ENCODE measurements around the gene FASLG.

Gene FASLG

DNA sequence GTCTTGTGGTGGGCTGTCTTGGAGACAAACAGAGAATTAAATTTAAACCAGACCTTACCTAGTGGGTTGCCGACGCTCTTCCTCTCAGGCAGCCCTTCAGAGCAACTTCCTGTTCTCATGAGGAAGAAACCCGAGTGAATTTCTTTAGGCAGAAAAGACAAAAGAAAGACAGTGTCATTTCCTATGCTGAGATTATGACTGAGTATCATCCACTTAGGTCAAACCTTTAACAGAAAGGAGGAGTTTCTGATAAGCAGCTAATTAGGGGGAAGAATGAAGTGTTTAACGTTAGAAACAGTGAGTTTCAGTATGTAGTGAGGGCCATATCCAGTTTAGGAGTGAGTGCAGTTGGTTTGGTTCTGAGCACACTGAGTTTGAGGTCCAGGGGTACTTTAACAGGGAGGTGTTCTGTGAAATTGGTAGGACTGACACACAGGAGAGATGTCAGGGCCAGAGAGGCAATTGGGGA is 38.7 kb downstream of the FASLG start:
- Histone ChIP-seq H3K27ac (no peak overlapping the region), H3K9ac (no peak overlapping the region), H3K4me1 (ENCODE audit: low read depth, poor library complexity, severe bottlenecking) (no peaks in the 10 kb centered on the region), H2AFZ (ENCODE audit: low read depth) (no peak overlapping the region), H3K4me3 (IDR thresholded peaks at IDR 0.05; ENCODE audit: insufficient read depth, low read depth, low read length) (no peak overlapping the region), H4K20me1 (ENCODE audit: insufficient read depth) (no peaks in the 10 kb centered on the region), H3K79me2 (ENCODE audit: insufficient read depth, low read depth) (no peaks in the 10 kb centered on the region), H3K36me3 (ENCODE audit: insufficient read depth) (no peaks in the 10 kb centered on the region), H3K4me2 (no peak overlapping the region), H3K27me3 (ENCODE audit: insufficient read depth, low read depth) (no peaks in the 10 kb centered on the region)
- TF ChIP-seq, protein P1, sequence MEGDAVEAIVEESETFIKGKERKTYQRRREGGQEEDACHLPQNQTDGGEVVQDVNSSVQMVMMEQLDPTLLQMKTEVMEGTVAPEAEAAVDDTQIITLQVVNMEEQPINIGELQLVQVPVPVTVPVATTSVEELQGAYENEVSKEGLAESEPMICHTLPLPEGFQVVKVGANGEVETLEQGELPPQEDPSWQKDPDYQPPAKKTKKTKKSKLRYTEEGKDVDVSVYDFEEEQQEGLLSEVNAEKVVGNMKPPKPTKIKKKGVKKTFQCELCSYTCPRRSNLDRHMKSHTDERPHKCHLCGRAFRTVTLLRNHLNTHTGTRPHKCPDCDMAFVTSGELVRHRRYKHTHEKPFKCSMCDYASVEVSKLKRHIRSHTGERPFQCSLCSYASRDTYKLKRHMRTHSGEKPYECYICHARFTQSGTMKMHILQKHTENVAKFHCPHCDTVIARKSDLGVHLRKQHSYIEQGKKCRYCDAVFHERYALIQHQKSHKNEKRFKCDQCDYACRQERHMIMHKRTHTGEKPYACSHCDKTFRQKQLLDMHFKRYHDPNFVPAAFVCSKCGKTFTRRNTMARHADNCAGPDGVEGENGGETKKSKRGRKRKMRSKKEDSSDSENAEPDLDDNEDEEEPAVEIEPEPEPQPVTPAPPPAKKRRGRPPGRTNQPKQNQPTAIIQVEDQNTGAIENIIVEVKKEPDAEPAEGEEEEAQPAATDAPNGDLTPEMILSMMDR (conservative IDR thresholded peaks at IDR 0.05; ENCODE audit: low read depth, low read length): no peak

DNA sequence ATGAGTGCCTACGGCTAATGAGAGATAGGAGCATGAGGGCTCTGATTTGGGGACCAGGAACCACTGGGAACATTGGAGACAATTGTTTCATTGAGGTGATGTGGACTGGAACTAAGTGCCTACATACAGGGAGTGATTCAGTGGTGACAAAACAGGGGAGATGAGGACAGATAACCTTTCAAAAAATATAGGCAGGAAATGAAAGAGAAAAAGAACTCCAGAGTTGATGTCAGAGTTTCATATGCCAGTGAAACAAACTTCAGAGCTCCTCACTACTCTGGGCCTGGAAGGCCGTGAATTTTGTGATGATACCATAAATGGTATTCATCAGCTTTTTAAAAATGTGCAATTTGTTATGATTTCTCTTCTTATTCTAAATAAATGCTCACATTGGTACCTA is 39.3 kb downstream of the FASLG start:
- no peak overlapping the region for H3K27ac ChIP-seq

DNA sequence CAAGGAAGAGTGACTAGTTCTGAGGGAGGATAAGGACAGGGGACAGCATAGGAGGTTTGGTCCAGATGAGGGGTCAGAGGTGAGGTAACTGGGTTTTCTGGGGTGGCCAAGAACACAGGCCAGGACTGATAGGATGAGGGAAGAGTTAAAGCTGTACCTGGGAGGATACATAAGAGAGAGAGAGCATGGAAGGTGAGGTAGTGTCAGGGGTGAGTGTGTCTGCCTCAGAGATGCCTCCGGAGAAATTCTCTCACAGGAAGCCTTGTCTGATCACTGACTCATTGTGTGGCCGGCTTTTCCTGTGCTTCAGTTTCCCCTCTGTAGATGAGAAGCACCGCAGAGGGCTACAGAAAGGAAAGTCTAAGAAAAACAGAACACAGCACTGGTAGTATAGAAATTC is 40.2 kb downstream of the FASLG start:
- Histone ChIP-seq H3K9ac (no peak overlapping the region), H4K20me1 (ENCODE audit: insufficient read depth) (no peaks in the 10 kb centered on the region), H3K36me3 (ENCODE audit: insufficient read depth) (no peaks in the 10 kb centered on the region), H3K79me2 (ENCODE audit: insufficient read depth, low read depth) (no peaks in the 10 kb centered on the region), H3K27ac (no peak overlapping the region), H3K4me3 (IDR thresholded peaks at IDR 0.05; ENCODE audit: insufficient read depth, low read depth, low read length) (no peak overlapping the region), H3K27me3 (ENCODE audit: insufficient read depth, low read depth) (no peaks in the 10 kb centered on the region), H2AFZ (ENCODE audit: low read depth) (no peak overlapping the region), H3K4me1 (ENCODE audit: low read depth, poor library complexity, severe bottlenecking) (no peaks in the 10 kb centered on the region), H3K4me2 (no peak overlapping the region)
- TF ChIP-seq, protein P1 (conservative IDR thresholded peaks at IDR 0.05; ENCODE audit: low read depth, low read length): no peak

More for the DNA sequence above, 39.3 kb downstream of the FASLG start:
- no peaks in the 10 kb centered on the region for H3K27me3 ChIP-seq (ENCODE audit: insufficient read depth, low read depth)
- no peak overlapping the region for H2AFZ ChIP-seq (ENCODE audit: low read depth)
- H3K9ac ChIP-seq: no peak overlapping the region
- no peaks in the 10 kb centered on the region for H3K79me2 ChIP-seq (ENCODE audit: insufficient read depth, low read depth)
- no peak overlapping the region for H3K4me2 ChIP-seq
- no peaks in the 10 kb centered on the region for H3K36me3 ChIP-seq (ENCODE audit: insufficient read depth)
- TF ChIP-seq, protein P1 (conservative IDR thresholded peaks at IDR 0.05; ENCODE audit: low read depth, low read length): no peak
- no peak overlapping the region for H3K4me3 ChIP-seq (IDR thresholded peaks at IDR 0.05; ENCODE audit: insufficient read depth, low read depth, low read length)
- H3K4me1 ChIP-seq (ENCODE audit: low read depth, poor library complexity, severe bottlenecking): no peaks in the 10 kb centered on the region
- H4K20me1 ChIP-seq (ENCODE audit: insufficient read depth): no peaks in the 10 kb centered on the region

DNA sequence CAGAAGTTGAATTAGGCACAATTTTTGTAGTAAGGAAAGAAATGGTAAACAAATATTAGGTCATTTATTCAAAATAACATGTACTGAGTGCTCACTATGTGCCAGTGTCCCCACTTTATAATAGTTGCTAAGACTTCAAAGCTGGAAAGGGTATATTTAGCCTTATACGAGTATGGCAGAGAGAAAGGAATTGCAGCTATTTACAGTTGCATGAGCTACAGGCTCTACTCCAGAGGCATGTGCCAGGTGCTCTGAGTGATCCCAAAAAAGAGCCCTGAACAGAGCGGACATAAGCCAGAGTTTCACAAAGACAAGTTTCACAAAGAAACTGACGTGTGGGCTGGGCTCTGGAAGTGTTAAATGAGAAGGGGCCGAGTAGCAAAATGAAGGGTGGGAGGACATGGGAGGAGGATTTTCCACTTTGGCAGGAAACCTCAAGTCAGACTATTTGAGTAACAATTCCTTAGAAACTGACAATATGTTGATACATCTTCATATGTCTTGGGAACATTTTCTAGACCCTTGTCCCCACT is 40.9 kb downstream of the FASLG start:
- TF ChIP-seq, protein P1 (conservative IDR thresholded peaks at IDR 0.05; ENCODE audit: low read depth, low read length): no peak
- Histone ChIP-seq H4K20me1 (ENCODE audit: insufficient read depth) (no peaks in the 10 kb centered on the region), H3K79me2 (ENCODE audit: insufficient read depth, low read depth) (no peaks in the 10 kb centered on the region), H3K4me3 (IDR thresholded peaks at IDR 0.05; ENCODE audit: insufficient read depth, low read depth, low read length) (no peak overlapping the region), H2AFZ (ENCODE audit: low read depth) (no peak overlapping the region), H3K27me3 (ENCODE audit: insufficient read depth, low read depth) (no peaks in the 10 kb centered on the region), H3K4me1 (ENCODE audit: low read depth, poor library complexity, severe bottlenecking) (no peaks in the 10 kb centered on the region), H3K4me2 (no peak overlapping the region), H3K36me3 (ENCODE audit: insufficient read depth) (no peaks in the 10 kb centered on the region), H3K27ac (no peak overlapping the region), H3K9ac (no peak overlapping the region)

All from KMS-11 (cell line).